Ishikawa (cell line): Measurements from ENCODE around the gene GRXCR2.
A peak's percentile ranks its signal among the peaks of the same experiment; 100 is the strongest.

Source experiments
- EP300 ChIP-seq: IDR thresholded peaks from 2 replicates; pipeline ENCODE4 v1.6.1; 2012; ENCODE audit warnings: borderline replicate concordance
- FOXM1 ChIP-seq: IDR thresholded peaks from 2 replicates; pipeline ENCODE4 v1.6.1; 2012; ENCODE audit warnings: low read depth, borderline replicate concordance
- NFIC ChIP-seq: IDR thresholded peaks from 2 replicates; pipeline ENCODE4 v1.6.1; 2012
- RAD21 ChIP-seq: IDR thresholded peaks from 2 replicates; pipeline ENCODE4 v1.6.1; 2012; ENCODE audit warnings: low read depth
- REST ChIP-seq: IDR thresholded peaks from 2 replicates; pipeline ENCODE4 v1.6.1; 2012; ENCODE audit warnings: low read depth, mild to moderate bottlenecking
- USF1 ChIP-seq: IDR thresholded peaks from 2 replicates; pipeline ENCODE4 v1.6.1; 2012
- ZBTB7A ChIP-seq: IDR thresholded peaks from 2 replicates; pipeline ENCODE4 v1.6.1; 2012; ENCODE audit warnings: low read depth

DNA sequence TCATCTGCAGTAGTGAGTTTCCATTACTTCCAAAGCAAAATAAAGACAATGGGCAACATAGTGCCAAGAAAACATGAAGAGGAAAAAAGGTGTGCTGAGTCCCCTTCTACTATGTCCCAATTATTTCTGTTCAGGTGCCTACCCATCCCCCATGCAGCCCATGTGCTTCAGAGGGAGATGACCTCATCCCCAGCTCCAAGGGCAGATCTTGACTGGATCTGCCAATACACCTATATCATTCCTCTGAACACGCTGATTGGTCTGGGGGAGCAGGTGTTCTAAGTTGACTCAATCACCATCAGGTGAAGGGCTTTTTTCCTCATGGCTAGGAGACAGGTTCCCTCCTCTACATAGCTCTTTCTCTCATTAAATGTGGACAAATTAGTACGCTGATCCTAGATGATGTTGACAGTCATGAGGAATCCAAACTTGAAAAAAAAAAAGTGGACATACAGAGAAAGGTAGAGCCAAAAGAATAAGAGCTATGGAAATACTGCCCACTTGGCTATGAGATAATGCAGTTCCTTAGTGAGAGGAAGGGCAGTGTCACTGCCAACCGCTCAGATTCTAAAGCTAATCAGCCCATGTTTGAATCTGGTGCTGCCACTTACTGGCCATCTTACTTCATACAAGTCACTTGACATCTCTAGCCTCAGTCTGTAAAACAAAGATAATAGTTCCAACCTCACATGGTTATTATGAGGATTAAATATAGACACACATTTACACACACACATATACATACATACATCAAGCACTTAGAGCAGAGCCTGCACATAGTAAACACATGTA is 60.8 kb downstream of the GRXCR2 start:
- TF ChIP-seq ZBTB7A: no peak
- TF ChIP-seq RAD21: peak; percentile 52
- no peak for TF ChIP-seq FOXM1
- TF ChIP-seq NFIC: no peak
- no peak for TF ChIP-seq USF1
- TF ChIP-seq EP300: no peak
- TF ChIP-seq REST: no peak
